ENCODE measurements around the gene IAPP.
"Not testable (repeated sequence)": the region's sequence is repeated elsewhere in the genome, so short reads cannot be mapped to it uniquely, and the experiment has no call there.

Gene IAPP

DNA sequence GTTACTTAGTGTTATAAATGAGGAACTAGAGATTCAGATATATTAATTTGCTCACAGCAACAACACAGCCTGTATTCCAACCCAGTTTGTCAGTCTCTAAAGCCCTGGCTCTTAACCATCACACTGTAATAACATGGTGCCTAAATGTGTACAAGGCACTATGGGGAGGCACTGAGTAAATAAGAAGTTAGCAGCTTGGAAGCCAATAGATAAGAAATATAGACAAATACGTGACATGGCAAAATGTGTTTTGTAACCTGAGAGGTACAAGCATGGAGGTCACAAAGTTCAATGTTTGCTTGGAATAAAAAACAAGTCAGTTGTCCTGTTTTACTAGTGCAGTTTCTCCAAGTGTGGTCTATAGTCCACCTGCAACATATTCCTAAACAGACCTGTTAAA lies 21.7 kb upstream of the IAPP start:
- TF ChIP-seq CTCF (IDR thresholded peaks at IDR 0.05) (no peak), ZFX (IDR thresholded peaks at IDR 0.05; ENCODE audit: borderline replicate concordance) (no peak)
- H3K27ac ChIP-seq = no peak overlapping the region

- no peak for TF ChIP-seq CTCF (IDR thresholded peaks at IDR 0.05)
- no peak for TF ChIP-seq ZFX (IDR thresholded peaks at IDR 0.05; ENCODE audit: borderline replicate concordance)
- no peak overlapping the region for H3K27ac ChIP-seq
These were observed 19.2 kb upstream of the IAPP start for GRCh38 chr12:21353487-21353886.

GRCh38 chr12:21353948-21354347 lies 18.8 kb upstream of the IAPP start:
- TF ChIP-seq CTCF (IDR thresholded peaks at IDR 0.05) = no peak
- TF ChIP-seq ZFX (IDR thresholded peaks at IDR 0.05; ENCODE audit: borderline replicate concordance) = no peak
- H3K27ac ChIP-seq = no peak overlapping the region

DNA sequence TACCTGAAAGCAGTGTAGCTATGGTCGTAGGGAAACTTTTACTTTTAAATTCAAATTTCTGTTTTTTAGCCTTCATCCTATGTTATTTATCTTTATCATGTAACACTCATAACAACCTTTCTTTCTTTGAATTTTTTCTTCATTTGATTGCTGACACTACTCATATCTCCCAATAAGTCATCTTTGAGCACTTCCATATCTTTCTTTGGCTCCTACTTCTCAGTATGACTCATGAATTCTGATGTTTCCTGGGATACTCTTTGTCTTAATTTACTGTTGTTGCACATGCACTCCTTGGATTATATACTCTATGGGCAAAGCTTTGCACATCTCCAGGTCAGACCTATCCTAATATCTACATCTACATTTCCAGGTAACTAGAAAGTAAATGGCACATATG lies 18.1 kb upstream of the IAPP start:
- TF ChIP-seq CTCF (IDR thresholded peaks at IDR 0.05) = no peak
- no peak for TF ChIP-seq ZFX (IDR thresholded peaks at IDR 0.05; ENCODE audit: borderline replicate concordance)
- no peak overlapping the region for H3K27ac ChIP-seq

DNA sequence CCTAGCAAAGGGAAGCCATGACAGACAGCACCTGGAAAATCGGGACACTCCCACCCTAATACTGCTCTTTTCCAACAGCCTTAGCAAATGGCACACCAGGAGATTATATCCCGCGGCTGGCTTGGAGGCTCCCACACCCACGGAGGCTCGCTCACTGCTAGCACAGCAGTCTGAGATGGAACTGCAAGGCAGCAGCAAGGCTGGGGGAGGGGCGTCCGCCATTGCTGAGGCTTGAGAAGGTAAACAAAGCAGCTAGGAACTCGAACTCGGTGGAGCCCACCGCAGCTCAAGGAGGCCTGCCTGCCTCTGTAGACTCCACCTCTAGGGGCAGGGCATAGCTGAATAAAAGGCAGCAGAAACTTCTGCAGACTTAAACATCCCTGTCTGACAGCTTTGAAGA lies 12.1 kb upstream of the IAPP start:
- H3K27ac ChIP-seq = not testable (repeated sequence)

DNA sequence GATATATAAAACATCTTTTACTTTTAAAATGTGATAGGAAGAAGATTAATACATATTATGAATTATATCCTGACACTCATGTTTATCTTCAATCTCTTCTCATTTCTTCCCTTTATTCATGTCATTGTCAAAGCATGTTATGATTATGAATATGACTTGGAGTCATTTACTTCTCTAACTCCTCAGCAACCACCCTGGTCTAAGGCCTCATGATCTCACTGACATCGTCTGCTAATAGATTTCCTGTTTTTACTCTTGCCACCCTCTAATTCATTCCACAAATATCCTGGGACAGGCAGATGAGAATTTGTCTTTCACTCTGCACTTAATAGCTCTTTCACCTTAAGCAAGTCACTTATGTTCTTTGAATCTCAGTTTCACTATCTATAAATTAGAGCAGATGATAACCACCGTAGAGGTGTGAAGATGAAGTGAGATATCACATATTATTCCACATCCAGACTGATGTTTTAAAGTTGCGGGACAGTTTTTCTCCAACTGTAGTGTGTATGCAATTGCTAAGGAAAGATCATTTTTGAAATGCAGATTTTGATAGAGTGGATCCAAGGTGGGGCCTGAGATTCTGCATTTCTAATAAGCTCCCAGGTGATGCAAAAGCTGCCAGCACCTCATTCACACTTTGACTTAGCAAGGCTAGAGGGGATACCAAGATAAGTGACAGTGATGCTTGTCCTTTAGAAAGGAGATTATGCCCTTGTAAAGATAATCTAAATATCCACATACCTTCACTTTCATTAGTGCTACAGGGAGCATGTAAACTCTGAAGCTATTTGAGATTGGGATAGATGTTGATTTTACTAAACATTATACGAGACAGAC lies 3.3 kb upstream of the IAPP start:
- no peak for TF ChIP-seq ZFX (IDR thresholded peaks at IDR 0.05; ENCODE audit: borderline replicate concordance)
- TF ChIP-seq CTCF (IDR thresholded peaks at IDR 0.05) = no peak
- no peak overlapping the region for H3K27ac ChIP-seq

DNA sequence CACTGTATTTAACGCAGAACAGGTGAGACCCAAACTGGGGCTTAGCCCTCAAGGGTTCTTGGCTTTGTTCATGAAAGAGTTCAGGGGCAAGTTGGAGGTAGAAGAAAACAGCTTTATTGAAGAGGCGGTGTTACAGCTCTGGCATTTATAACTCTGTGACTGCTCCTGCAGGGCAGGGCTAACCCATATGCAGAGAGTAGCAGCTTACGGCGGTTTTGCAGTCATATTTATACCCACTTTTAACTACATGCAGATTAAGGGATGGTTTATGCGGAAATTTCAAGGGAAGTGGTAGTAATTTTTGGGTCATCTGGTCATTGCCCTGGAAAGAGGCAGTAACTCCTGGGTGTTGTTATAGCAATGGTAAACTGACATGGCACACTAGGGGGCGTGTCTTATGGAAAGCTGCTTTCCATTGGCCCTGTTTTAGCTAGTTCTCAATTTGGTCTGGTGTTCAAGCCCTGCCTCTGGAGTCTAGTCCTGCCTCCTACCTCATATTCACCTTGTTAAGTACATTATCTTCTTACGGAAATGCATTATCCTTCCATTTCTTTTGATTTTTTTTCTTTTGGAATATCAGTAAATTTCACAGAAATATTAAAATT lies 1.8 kb upstream of the IAPP start:
- no peak for TF ChIP-seq ZFX (IDR thresholded peaks at IDR 0.05; ENCODE audit: borderline replicate concordance)
- no peak; the same call in 1 of the 2 replicates for TF ChIP-seq CTCF (IDR thresholded peaks at IDR 0.05)
- no peak overlapping the region for H3K27ac ChIP-seq
